NB4 (cell line): ENCODE data around the gene PCGF5.

ENCODE experiments used
- CTCF ChIP-seq: IDR thresholded peaks from one replicate; pipeline ENCODE4 v1.5.1; 2012; ENCODE audit warnings: low read depth, low read length
- MAX ChIP-seq: IDR thresholded peaks from 2 replicates; pipeline ENCODE4 v1.6.1; 2011; ENCODE audit warnings: low read depth, low read length
- POLR2A ChIP-seq: IDR thresholded peaks from 2 replicates; pipeline ENCODE4 v1.6.1; 2011; ENCODE audit warnings: mild to moderate bottlenecking; ENCODE audit not compliant: insufficient read length; ENCODE audit errors: extremely low read depth

DNA sequence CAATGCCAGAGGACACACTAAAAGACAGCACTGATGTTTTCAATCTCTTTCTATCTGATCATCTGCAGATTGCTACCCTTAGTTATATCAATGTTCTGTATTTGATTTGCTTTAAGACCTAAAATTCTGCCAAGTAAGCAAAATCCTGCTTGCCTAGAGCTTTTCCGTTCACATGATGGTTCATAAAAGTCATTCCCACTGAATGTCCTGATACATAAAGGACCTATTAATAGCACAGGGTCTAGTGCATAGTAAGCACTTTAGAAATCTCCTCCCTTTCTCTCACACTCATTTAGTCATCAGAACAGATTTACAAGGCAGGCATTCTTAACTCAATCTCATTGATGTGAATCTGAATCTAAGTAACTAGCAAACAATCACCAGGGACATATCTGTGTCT lies 68.8 kb downstream of the PCGF5 start:
- TF ChIP-seq CTCF, result no peak
- no peak for TF ChIP-seq MAX
- TF ChIP-seq POLR2A, result no peak
